Forelimb muscle (tissue), 1 donor: ENCODE results near the gene BIRC5. TPM values are rescaled to one million over a fixed set of nuclear protein-coding genes. Genes with fewer than 3 reads are reported as not detected.
A peak's percentile ranks its signal among the peaks of the same experiment; 100 is the strongest.

Source experiments
- DNase-seq: peaks from one replicate; pipeline ENCODE4 v3.0.0-alpha.2; 2013; ENCODE audit warnings: low read depth
- polyA plus RNA-seq: library from polyadenylated mRNA; unstranded; fragments of 120-200 nt; gene quantifications from one replicate; pipeline ENCODE4 v1.2.1, GENCODE V29; 2013; ENCODE audit not compliant: insufficient read length

Gene BIRC5
- polyA plus RNA-seq, 1 donor: 12.2 TPM

DNA sequence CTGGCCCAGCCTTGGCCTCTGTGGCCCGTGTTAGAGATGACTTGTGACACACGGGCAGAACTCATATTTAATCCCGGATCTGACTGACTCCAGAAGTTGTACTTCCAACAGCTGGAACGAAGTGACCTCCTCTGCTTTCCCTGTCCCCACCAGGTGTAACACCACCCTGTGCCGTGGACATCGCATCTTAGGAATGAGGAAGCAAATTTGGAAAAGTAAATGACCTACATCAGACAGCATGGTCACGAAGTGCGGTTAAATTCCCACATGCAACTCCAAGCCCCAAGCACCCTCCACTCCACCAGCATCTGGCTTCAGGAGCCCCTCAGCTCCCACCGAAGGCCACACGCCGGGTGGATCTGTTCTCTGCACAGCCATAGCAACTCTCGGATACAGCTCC is 30.1 kb upstream of the BIRC5 start:
- no peak for DNase-seq

DNA sequence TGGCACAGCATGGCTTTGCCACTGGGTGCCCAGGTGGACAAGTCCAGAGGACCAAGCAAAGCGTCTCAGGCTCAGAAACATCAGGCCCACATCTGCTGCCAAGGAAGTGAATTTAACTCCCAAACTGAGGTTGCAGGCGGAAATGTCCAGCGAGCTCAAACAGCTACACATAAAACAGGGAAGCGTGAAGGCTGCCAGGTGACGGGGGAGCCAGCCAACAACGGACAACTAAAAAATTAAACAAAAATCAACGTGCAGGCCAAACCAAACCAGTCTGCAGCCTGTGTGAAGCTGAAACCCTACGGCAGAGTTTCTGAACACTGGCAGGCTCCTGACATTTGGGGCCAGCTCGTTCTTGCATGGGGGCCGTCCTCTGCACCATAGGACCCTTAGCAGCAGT is 29.7 kb upstream of the BIRC5 start:
- DNase-seq: no peak

DNA sequence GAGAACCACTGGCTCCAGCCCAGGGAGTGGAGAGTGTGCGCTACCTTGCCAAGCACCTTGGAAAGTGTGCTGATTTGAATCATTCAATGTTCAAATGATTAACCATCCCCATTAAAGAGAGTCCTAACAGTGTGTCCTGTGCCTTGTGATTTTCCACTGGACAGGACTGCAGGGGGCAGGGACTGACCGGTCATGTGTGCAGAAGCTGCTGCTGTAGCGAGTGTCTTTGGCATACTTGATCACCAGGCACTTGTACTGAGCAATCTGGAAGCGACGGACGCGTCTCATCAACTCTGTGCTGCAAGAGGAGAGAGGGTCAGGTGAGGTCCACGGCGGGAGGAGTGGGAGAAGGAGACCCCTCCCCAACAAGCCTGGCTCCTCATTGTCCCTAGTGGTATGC is 29.2 kb upstream of the BIRC5 start:
- no peak for DNase-seq

DNA sequence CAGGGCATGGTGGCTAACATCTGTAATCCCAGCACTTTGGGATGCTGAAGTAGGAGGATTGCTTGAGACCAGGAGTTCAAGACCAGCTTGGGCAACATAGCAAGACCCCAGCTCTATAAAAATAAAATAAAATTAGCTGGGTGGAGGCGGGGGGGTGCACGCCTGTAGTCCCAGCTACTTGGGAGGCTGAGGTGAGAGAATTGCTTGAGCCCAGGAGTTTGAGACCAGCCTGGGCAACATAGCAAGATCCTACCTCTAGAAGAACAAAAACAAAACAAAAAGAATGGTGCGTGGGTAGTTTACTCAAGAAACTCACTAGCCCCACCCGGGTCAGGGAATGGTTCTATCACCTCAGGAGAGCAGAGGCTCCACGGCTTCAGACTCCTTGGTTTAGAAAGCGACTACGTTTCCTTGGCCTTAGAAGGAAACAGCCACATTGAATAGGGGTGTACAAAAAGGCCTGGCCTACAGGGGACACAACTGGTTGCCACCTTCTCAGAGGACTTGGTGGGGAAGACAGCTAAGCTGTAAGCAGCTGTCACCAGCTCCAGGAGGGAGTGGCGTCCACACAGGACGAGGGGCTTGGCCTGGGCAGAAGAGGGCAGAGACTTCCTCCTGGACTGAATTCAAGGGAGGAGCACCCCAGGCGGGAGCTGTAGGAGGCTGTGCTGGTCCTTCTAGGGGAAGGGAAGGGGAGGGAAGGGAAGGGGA is 27.9 kb upstream of the BIRC5 start:
- DNase-seq: no peak

DNA sequence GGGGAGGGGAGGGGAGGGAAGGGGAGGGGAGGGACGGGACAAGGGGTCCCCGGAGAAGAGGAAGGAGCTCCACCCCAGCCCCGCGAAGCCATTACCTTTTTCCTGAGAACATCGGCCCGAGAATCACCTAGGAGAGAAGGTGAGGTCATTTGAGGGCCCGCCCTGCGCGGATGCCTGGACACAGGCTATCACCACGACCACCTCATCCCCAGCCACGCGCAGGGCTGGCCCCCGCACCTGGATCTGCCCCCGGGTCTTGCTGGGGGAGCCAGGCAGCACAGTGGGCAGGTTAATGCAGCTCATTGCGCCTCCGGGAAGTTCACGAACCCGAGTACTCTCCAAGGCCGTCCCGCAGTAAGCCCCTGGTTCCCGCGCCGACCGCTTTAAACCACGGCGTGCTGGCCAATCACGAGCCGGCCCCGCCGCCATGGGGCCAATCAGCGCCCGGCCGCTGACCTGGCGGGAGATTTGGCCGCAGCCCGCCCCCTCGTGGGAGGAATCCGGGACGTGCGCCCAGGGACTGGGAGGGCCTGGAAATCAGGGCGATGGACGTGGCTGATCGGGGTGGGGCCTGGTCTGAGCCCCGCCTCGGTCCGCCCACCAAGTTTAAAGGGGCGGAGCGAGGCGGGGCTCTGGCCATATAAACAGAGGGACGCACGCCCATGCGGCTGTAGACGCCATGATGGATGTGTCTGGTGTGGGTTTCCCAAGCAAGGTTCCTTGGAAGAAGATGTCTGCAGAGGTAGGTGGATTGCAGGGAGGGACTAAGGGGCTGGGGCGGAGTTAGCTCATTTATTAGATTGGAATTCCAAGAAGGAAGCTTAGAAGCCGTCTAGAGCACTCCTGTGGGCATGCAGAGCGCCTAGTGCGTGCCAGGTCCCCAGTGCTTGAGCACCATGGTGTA is 27.1 kb upstream of the BIRC5 start, which contains the start of the genes AFMID and TK1:
Gene AFMID (plus strand): TSS at position 671 of the 904 bp plus-strand sequence. CDS start 9 bp downstream, at position 680.
Gene TK1 (minus strand): TSS at position 361 of the 904 bp plus-strand sequence. CDS start 58 bp downstream, at position 303.
- peak; percentile 72 for DNase-seq

DNA sequence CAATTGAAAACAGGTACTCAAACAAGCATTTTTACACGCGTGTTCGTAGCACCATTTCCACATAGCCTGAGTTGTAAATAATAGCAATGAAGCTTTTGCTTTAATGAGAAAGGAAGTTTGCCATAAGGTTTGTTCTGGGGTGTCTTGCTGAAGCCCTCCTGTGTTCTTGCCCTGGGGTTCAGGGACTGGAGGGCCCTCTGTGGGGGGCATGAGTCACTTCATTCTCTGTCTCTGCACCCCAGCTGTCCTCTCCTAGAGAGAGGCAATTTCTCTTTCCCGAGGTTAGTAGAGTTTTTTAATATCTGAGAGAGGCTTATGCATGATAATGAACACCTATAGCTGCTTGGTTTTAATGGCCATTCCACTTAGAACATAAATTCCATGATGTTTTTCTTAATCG is 17.3 kb upstream of the BIRC5 start:
- no peak for DNase-seq

DNA sequence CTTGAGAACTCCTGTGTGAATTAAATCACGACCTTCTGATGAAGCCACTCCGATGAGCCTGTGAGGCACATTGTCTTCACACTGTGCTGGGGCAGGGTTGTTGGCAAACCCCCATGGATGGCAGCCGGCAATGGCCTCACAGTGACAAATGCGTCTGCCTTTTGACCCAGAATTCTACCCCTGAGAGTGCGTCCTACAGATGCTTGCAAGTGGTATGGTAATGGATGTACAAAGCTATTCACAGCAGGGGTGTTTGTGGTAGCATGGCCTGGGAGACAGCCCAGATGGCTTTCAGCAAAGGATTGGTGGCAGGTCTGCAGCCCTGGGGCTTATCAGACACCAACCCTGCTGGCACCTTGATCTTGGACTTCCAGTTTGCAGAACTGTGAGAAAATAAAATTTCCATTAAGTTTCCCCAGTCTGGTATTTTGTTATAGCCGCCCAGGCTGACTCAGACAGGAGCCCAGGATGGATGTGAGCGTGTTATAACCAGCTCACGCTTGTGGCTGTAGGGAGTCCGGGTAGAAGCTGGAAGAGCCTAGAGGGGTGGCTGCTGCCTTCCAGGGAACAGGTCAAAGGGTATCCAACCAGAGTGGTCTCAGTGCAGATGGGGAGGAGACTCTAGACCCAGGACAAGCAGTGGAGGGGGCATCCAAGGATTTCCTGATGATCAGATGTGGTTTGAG is 16.8 kb upstream of the BIRC5 start:
- no peak for DNase-seq

DNA sequence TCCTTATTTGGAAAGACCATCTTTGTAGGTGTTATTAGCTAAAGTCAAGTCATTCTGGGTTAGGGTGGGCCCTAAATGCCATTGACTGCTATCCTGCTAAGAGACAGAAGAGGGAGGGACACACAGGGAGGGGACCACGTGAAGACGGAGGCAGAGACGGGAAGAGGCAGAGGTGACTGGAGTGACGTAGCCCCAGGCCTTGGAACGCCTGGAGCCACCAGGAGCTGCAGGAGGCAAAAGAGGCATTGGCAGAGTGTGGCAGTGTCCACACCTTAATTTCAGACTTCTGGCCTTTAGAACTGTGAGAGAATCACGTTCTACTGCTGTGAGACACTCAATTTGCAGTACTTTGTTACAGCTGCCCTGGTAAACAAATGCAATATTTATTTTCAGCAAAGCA is 13.6 kb upstream of the BIRC5 start:
- DNase-seq: no peak

DNA sequence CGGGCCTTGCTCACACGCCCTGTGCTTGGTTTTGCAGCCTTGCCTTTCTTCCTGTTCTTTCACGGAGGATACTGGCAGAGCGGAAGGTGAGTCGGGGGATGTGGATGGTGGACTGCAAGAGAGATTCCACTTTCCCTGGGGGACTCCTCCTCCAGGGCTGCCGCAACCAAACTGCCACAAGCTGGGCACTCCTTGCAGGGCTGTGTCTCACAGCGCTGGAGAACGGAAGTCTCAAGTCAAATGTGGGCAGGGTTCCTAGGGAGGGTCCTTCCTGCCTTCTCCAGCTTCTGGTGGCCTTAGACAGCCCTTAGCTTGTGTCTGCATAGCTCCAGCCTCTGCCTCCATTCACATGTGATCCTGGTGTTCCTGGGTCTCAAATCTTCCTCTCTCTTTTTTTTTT is 11.4 kb upstream of the BIRC5 start:
- DNase-seq: no peak

DNA sequence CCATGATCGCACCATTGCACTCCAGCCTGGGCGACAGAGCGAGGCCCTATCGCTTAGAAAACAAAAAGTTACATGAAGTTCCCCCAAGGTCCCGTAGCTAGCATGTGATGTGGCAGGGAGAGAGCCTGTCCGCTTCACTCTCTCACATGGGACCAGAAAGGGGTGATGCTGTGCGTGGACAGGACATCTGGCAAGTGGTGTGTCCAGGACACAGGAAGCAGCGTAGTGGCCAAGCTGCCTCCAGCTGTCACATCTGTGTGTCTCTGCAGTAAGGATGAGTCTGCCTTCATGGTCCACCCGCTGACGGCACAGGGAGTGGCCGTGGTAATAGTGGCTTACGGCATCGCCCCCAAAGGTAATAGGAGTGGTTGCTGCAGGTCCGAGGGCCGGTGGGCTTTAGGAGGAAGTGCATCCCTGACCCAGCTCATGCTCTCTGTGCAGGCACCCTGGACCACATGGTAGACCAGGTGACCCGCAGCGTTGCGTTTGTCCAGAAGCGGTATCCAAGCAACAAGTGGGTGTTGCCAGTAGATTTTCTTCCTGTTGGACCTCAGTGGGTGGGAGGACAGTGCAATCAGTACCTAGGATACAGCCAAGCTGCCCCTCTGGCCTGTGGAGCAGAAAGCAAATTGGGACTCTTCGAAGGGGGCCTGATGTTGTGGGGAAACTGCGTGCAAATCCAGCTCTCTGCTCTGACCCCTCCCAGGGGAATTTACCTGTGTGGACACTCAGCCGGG is 9.5 kb upstream of the BIRC5 start:
- no peak for DNase-seq

DNA sequence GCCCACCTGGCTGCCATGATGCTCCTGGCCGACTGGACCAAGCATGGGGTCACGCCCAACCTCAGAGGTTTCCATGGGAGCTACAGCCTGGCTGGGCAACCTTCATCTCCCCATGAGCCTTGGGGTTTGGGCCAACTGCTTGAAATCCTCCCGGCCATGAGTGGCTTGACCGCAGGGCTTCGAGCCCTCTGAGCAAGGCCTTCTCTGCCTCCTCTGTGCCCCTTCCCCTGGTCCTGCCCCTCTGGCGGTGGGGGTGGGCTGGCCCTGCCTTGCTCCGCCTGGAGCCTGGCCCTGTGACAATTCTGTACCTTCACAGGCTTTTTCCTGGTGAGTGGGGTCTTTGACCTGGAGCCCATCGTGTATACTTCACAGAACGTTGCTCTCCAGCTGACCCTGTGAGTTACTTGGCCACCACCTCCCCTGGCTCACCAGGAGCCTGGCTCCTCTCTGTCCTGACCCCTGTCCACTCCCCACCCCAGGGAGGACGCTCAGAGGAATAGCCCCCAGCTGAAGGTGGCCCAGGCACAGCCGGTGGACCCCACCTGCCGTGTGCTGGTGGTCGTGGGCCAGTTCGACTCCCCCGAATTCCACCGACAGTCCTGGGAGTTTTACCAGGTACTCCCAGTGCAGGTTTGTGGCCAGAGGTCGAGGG is 8.8 kb upstream of the BIRC5 start:
- no peak for DNase-seq

DNA sequence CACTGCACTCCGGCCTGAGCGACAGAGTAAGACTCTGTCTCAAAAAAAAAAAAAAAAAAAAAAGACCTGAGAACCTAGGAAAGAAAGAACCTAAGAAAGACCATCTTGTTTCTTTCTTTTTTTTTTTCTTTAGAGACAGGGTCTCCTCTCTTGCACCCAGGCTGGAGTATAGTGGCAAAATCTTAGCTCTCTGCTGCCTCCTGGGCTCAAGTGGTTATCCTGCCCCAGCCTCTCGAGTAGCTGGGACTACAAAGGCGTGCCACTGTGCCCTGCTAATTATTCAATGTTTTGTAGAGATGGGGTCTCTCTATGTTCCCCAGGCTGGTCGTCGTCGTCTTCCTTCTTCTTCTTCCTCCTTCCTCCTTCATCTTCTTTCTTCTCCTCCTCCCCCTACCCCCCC is 7.8 kb upstream of the BIRC5 start:
- DNase-seq: no peak

DNA sequence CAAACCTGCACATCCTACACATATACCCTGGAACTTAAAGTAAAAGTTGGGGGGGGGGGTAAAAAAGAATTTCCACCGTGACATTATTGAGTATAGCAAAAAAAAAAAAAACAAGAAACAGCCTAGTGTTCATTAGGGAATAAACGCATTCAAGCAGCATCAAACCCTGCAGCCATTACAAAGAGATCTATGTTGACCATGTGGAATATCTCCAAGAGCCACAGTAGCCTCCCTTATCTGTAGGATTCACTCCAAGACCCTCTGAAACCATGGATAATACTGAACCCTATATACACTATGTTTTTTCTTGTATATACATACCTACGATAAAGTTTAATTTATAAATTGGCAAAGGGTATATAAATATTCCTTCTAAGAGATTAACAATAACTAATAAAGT is 5.6 kb upstream of the BIRC5 start:
- no peak for DNase-seq

DNA sequence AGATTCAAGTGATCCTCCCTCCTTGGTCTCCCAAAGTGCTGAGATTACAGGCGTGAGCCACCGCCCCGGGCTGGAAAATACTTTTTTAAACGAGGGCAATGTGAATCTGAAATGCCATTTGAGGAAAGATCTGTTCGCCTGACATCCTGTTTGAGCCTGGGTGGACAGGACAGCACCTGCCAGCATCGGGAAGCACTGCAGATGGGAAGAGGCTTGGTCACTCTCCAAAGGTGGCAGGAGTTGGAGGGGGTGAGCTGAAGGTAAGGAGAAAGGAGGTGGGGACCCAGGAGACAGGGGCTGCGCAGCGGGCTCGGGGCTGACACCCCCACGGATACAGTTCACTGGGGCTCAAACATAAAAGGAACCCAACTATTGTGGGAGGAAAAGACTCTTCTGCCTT is 3.9 kb upstream of the BIRC5 start:
- no peak for DNase-seq

DNA sequence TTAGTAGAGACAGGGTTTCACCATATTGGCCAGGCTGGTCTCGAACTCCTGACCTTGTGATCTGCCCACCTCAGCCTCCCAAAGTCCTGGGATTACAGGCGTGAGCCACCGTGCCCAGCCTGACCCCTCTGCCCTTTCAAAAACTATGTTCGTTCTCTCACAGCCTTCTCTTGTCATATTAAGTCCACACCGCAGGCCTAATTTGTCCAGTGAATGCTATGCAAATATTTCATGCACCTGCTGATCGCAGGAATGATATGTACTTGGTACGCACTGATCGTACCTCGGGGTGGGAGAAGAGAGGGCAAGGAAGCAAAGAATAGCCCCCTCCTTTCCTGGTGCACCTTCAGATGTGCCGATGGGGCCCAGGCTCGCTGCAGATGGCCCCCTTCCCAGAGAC is 3.0 kb upstream of the BIRC5 start:
- no peak for DNase-seq

DNA sequence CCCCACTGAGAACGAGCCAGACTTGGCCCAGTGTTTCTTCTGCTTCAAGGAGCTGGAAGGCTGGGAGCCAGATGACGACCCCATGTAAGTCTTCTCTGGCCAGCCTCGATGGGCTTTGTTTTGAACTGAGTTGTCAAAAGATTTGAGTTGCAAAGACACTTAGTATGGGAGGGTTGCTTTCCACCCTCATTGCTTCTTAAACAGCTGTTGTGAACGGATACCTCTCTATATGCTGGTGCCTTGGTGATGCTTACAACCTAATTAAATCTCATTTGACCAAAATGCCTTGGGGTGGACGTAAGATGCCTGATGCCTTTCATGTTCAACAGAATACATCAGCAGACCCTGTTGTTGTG is 631 bp downstream of the BIRC5 start:
- DNase-seq: no peak

DNA sequence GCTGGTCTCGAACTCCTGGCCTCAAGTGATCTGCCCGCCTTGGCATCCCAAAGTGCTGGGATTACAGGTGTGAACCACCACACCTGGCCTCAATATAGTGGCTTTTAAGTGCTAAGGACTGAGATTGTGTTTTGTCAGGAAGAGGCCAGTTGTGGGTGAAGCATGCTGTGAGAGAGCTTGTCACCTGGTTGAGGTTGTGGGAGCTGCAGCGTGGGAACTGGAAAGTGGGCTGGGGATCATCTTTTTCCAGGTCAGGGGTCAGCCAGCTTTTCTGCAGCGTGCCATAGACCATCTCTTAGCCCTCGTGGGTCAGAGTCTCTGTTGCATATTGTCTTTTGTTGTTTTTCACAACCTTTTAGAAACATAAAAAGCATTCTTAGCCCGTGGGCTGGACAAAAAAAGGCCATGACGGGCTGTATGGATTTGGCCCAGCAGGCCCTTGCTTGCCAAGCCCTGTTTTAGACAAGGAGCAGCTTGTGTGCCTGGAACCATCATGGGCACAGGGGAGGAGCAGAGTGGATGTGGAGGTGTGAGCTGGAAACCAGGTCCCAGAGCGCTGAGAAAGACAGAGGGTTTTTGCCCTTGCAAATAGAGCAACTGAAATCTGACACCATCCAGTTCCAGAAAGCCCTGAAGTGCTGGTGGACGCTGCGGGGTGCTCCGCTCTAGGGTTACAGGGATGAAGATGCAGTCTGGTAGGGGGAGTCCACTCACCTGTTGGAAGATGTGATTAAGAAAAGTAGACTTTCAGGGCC is 5.5 kb downstream of the BIRC5 start:
- no peak for DNase-seq

DNA sequence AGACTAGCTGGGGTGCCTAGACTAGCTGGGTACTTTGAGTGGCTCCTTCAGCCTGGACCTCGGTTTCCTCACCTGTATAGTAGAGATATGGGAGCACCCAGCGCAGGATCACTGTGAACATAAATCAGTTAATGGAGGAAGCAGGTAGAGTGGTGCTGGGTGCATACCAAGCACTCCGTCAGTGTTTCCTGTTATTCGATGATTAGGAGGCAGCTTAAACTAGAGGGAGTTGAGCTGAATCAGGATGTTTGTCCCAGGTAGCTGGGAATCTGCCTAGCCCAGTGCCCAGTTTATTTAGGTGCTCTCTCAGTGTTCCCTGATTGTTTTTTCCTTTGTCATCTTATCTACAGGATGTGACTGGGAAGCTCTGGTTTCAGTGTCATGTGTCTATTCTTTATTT is 9.0 kb downstream of the BIRC5 start:
- DNase-seq: no peak

DNA sequence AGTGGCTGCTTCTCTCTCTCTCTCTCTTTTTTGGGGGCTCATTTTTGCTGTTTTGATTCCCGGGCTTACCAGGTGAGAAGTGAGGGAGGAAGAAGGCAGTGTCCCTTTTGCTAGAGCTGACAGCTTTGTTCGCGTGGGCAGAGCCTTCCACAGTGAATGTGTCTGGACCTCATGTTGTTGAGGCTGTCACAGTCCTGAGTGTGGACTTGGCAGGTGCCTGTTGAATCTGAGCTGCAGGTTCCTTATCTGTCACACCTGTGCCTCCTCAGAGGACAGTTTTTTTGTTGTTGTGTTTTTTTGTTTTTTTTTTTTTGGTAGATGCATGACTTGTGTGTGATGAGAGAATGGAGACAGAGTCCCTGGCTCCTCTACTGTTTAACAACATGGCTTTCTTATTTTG is 9.7 kb downstream of the BIRC5 start:
- DNase-seq: no peak
